GM10248 (cell line): ENCODE data around the gene GIPC3.

Source experiments
- CTCF ChIA-PET: fragments of 300-600 bp; sonication (Branson Sonifier 250); formaldehyde crosslinking; extraction: SDS; loops from one replicate; lab custom pipeline; 2021; ENCODE audit warnings: antibody characterized with exemption; lab: Yijun Ruan, JAX
- POLR2A ChIA-PET: fragments of 350-650 bp; sonication (Branson Sonifier 250); formaldehyde crosslinking; extraction: SDS; loops from one replicate; lab custom pipeline; 2020; ENCODE audit warnings: antibody characterized with exemption; lab: Yijun Ruan, JAX
- DNase-seq: peaks from one replicate; pipeline ENCODE4 v3.0.0; 2012; ENCODE audit errors: extremely low spot score
- TF ChIP-seq, protein P1 (sequence below): IDR thresholded peaks from 2 replicates; pipeline ENCODE4 v1.5.1; 2012; ENCODE audit warnings: mild to moderate bottlenecking, low read depth; ENCODE audit errors: extremely low read depth, missing control alignments, control extremely low read depth

Gene GIPC3

DNA sequence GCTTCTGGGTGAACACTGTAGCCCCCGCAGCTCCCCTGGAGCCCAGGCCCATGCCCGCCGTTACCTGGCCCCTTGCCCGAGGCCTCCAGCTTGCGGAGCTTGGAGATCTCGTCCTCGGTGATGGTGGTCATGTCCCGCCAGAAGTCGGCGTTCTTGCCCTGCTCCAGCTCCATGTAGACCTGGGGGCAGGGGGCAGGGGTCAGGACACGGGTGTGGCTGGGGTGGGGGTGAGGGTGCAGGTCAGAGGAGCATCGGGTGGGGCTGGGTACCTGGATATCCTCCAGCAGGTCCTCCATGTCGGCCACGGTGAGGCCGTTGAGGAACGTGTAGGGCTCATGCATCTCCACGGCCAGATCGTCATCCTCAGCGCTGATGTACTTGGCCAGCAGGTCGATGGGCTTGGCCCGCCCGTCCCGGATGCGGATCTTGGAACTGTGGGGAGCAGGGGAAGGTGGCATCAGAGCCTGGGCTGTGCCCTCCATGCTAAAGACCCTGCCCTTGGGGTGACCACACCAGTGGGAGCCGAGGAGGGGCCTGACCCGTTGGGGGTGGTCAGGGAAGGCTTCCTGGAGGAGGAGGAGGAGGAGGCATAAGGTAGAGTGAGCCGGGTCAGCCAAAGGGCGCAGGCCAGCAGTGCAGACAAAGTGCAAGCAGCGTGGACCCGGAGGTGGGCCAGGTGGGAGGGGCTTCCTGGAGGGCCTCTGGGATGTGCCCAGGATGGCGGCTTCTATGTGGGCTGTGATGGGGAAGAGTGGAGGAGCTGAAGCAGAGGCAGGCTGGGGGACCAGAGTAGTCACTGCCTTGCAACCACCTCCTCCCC lies 33.7 kb downstream of the GIPC3 start:
- DNase-seq, result no peak
- CTCF ChIA-PET, result interaction anchor here (1.0 to 2.9 kb wide), 6 partner anchors 11 to 283 kb away, joined by 3 to 24 read pairs (median 8); no protein-coding TSS in a partner anchor
- TF ChIP-seq, protein P1, sequence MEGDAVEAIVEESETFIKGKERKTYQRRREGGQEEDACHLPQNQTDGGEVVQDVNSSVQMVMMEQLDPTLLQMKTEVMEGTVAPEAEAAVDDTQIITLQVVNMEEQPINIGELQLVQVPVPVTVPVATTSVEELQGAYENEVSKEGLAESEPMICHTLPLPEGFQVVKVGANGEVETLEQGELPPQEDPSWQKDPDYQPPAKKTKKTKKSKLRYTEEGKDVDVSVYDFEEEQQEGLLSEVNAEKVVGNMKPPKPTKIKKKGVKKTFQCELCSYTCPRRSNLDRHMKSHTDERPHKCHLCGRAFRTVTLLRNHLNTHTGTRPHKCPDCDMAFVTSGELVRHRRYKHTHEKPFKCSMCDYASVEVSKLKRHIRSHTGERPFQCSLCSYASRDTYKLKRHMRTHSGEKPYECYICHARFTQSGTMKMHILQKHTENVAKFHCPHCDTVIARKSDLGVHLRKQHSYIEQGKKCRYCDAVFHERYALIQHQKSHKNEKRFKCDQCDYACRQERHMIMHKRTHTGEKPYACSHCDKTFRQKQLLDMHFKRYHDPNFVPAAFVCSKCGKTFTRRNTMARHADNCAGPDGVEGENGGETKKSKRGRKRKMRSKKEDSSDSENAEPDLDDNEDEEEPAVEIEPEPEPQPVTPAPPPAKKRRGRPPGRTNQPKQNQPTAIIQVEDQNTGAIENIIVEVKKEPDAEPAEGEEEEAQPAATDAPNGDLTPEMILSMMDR, result no peak
- POLR2A ChIA-PET, result no interaction called here

DNA sequence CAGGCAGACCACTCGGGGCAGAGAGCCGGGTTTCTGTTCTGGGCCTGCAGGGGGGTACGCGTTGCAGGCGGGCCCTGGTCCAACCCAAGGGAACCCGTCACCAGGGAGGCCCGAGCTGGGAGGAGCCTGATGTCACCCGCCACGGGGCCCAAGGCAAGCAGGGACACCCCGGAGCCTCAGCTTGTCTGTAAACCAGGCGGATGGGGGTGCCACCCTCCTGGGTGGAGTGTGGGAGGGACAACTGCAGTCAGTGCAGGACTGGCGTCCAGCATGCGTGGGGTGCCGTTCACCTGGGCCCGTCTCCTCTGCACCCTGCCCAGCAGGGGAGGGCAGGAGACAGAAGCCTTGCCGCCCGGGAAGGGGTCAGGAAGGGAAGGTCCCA lies 34.3 kb downstream of the GIPC3 start:
- ChIA-PET CTCF (interaction anchor here (1.2 to 2.9 kb wide), 4 partner anchors 11 to 75 kb away, joined by 4 to 24 read pairs (median 10); partner anchors contain the start of gene GIPC3), POLR2A (no interaction called here)
- TF ChIP-seq, protein P1, result no peak
- no peak for DNase-seq

DNA sequence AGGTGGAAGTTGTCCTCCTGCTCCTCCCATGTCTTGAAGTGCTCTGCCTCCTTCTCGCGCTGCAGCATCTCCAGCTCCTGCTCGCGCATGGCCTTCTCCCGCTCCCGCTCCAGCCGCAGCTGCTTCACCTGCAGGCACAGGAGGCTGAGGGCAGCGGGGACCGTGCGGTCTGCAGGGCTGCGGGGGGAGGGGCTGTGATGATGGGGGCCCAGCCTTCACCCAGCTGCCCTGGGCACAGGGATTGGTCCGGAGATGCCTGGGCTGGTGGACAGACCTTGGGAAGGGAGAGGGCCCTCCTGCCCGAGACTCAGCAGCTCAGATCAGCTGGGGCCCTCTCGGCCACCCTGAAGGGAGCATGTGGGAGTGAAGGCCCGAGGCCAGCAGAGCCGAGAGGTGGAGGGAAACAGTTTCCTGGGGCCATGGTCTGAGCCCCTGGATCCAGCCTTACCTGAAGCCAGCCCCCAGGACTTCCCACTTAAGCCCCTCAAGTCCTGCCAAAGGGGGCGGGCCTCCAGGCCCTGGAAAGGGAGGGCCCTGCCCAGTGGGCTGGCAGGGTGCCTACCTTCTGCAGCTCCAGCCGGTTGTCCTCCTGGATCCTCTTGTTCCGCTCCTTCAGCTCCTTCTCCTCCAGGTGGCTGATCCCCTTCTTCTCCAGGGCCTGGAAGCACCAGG lies 35.0 kb downstream of the GIPC3 start:
- TF ChIP-seq, protein P1, result no peak
- no peak for DNase-seq
- POLR2A ChIA-PET, result interaction anchor here (0.5 kb wide), 1 partner anchor 14 kb away, joined by 3 read pairs; no protein-coding TSS in a partner anchor
- CTCF ChIA-PET, result interaction anchor here (1.2 to 2.9 kb wide), 4 partner anchors 12 to 75 kb away, joined by 4 to 24 read pairs (median 10); partner anchors contain the start of gene GIPC3

DNA sequence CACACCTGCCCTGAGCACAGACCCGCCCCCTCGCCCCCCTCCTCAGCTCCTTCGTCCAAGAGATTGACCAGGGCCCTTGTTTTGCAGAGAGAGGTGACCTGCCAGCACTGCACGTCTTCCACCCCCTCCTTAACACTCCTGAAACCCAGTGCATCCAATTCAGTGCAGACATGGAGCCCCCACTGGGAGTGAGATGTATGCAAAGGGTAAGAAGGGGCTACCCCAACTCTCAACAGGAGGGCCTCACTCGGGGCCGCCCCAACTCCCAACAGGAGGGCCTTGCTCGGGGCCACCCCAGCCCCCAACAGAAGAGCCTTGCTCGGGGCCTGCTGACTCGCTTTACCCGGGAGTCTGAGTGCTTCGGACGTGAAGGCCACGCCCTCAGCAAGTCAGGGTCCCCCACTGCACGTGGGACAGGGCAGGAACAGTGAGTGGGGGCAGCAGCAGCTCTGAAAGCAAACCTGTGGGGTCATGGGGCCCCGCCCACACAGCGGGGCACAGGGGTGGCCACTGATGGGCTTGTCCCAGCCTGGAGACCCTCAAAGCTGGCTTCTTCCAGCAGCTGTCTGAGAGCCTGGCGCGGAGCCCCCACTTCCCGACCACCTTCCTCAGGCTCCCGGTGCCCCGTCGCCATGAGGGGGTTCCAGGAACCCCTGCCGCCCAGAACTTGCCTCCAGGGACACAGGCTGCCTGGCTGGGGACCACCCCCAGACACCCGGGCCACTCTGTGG lies 35.7 kb downstream of the GIPC3 start:
- TF ChIP-seq, protein P1, result no peak
- DNase-seq, result no peak
- ChIA-PET CTCF (interaction anchor here (1.2 to 2.9 kb wide), 3 partner anchors 13 to 76 kb away, joined by 6 to 24 read pairs (median 13); partner anchors contain the start of gene GIPC3), POLR2A (no interaction called here)

DNA sequence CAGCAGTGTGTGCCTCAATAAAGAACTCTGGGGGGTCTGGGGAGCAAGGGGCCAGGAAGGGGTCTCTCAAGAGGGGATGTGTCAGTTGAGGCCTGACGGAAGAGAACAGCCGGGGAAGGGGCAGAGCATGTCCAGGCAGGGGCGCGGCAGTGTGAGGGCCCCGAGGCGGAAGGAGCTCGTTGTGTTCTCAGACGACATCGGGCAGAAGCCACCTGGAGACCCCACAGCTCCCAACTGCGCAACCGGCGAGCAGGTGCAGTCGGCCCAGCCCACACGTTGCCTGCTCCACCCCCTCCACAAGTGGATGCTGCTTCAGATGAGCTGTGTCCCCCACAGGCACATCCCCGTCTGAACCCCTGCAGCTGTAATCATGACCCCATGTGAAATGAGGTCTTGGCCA lies 36.4 kb downstream of the GIPC3 start:
- ChIA-PET POLR2A (no interaction called here), CTCF (no interaction called here)
- TF ChIP-seq, protein P1, result no peak
- DNase-seq, result no peak

DNA sequence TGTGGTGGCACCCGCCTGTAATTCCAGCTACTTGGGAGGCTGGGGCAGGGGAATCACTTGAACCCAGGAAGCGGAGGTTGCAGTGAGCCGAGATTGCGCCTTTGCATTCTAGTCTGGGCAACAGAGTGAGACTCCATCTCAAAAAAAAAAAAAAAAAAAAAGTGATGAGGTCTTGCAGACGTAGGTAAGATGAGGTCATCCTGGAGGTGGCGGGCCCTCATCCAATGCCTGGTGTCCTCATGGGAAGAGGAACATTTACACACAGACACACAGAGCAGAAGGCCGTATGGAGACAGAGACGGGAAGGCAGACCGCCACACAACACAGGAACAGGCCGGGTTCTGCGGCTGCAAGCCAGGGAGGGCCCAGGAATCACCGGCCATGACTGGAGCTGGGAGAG lies 36.9 kb downstream of the GIPC3 start:
- TF ChIP-seq, protein P1, result no peak
- CTCF ChIA-PET, result interaction anchor here (1.0 to 1.2 kb wide), 2 partner anchors 19 to 78 kb away, joined by 3 to 6 read pairs; no protein-coding TSS in a partner anchor
- no peak for DNase-seq
- POLR2A ChIA-PET, result interaction anchor here (0.5 kb wide), 1 partner anchor 68 kb away, joined by 5 read pairs; no protein-coding TSS in a partner anchor
